Esophagus squamous epithelium (tissue), 4 donors: ENCODE results near the gene PAX8.

ENCODE experiments used
- CTCF ChIP-seq, 6 experiments: fragments of 450-650 bp in 4 of 6; fragments of 200-600 bp in 2 of 6; sonication (generic) in 2 of 6; IDR thresholded peaks; one replicate each; pipeline ENCODE4 v1.5.1; 2016 to 2019; ENCODE audit warnings: antibody characterized with exemption in 6 of 6, mild to moderate bottlenecking in 4 of 6, moderate library complexity in 4 of 6
- POLR2A ChIP-seq, 4 donors: fragments of 450-650 bp; IDR thresholded peaks; one replicate each; pipeline ENCODE4 v1.6.1; 2017; ENCODE audit warnings: antibody characterized with exemption in 4 of 4, mild to moderate bottlenecking in 4 of 4, moderate library complexity in 3 of 4

- no peak for TF ChIP-seq POLR2A (IDR thresholded peaks at IDR 0.05)
- TF ChIP-seq CTCF (IDR thresholded peaks at IDR 0.05) = no peak
Measured at GRCh38 chr2:113175736-113176695, 102.7 kb downstream of the PAX8 start.
